HL-60/S4 treated with phorbol 12-myristate 13-acetate at 8.2 ng/mL for 4 days and 3 days (cell line): ENCODE data around the gene DUSP10.

Experiments used
- in situ Hi-C: fragments of 300-500 bp; cut with MboI; formaldehyde crosslinking; loops from 2 replicates; pipeline ENCODE4 v1.15.0; 2022; ENCODE audit warnings: low sequenced_read_pairs

Gene DUSP10

DNA sequence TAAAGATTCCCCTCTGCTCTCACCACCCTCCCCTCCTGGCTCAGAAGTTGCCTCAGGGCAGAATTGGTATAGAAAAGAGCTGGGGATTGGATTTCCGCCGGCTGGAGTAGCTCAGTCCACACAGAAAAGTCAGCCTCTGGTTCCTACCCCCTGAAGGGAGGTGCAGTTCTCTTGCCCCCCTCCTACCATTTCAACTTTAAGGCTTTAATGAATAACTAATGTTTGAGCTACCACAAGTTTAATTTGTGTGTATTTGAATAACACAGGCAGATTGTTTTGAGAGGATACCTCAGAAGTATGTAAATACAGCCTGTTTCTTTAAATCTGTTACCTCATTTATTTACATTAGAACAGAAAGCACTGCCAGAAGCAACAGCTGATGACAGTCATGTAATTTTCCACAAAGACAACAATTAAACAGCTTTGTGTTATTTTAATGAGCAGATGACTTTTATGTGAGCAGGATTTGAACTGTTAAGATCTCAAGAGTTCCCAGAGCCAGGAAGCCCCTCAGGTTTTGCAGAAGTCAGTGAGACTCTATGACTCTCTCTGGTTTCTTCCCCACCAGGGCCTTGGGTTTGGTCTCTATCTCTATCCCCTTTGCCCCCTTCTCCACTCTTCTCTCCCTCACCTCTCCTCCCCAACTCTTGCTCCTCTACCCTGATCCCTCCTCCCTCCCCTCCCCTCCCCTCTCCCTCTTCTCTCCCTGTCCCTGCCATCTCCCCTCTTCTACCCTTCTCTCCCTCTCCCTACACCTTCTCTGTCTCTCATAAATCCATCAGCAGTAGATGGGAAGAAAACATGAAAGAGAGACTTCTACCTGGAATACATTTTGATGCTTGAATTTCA lies 26.3 kb downstream of the DUSP10 start:
- in situ Hi-C loops, result no loop called here

DNA sequence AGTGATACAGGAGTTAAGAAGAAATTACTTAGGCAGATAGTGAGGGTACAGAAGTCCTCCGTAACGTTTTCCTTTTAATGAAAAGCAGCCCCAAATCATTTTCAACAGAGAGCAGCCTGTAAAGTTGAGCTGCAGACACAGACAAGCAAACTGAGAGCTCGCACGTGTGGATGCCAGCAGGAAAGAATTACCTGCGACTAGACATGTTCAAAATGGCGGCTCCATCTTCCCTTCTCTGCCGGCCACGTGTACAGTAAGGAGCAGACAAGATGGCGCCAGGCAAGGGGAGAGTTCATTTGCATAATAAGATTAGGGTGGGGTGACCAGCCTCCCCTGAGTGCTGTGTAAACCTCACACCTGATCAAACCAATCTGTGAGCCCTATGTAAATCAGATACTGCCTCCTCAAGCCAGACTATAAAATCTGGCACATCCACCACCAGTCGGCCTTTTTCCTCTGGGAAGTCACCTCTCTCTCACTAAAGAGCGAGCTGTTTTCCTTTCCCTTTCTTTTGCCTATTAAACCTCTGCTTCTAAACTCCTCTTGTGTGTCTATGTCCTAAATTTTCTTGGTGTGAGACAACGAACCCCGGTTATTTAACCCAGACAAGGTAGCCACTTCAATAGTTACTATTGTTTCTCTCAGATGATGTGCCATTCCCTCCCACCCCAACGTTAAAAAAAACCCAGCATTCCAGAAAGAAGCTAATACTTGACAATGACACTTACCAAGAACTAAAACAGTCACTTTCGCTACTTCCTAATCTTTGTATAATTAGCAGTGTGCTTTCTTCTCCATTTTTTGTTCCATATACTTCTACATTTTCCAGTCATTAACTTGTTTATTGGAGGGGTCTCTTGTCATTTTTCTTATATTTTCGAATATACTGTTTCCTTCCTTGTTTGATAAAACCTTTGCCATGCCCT lies 27.4 kb downstream of the DUSP10 start:
- in situ Hi-C loops, result no loop called here

DNA sequence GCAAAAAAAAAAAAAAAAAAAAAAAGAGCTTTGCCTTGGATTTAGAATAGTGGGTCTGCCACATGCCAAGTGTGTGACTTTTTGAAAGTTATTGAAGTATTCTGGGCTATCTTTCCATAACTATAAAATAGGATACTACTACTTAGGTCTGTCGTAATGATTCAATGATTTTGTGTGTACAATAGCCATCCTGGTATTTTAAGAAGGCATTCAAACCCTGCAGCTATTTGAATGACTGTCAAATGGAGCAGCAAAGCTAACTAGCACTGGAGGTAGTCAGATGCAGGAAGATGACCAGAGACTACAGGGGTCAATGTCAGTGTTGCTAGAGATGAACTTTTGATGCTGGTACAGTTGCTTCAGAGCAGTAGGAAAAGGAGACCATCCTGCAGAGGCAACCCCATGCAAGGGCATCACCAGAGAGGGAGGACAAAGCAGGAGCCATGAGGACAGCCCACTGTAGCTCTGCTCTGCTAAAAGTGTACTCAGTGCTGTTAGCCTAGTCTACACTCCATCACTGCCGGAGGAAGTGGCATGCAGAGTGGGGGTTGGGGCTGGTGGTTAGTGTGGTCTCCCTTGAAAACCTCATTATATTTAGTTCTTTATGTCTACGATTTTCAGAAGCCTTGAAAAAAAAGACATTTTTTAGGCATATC lies 29.0 kb downstream of the DUSP10 start:
- in situ Hi-C loops, result no loop called here

DNA sequence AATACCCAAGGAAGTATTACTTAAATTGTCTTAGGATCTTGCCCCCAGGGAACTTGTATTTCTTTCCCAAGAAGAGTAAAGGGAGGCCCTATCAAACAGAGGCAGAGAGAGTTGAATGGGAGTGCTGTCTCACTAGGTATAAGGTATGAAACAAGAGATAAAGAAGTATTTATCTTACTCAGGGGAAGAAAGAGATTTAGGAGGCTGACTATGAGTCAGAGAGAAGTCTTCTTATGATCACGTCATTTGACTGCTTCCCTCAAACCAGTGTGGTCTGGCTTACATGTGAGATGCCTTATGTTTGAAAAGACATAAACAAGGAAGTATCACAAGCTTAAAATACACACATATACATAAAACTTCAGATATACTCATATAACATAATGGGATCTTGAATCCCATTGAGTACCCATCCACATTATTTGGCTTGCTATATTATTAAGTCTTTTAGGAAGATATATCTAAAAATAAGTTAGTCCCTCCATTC lies 29.6 kb downstream of the DUSP10 start:
- in situ Hi-C loops, result no loop called here

DNA sequence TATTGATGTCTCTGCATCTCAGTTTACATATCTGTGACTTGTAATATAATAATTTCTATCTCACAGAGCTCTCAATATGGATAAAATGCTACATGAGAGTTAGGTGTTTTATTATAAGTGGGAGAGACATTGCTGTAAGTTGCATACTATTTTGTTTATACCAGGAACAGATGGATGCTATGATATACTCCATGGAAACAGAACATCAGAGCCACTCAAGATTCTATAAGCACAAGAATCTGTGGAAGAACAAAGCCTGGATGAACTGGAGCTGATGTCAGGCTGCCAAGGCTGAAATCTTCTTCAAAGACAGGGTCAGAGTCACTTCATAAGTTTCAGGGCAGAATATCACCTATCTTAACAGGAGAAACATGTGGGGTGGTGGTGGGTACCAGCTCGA lies 30.2 kb downstream of the DUSP10 start:
- in situ Hi-C loops, result no loop called here

DNA sequence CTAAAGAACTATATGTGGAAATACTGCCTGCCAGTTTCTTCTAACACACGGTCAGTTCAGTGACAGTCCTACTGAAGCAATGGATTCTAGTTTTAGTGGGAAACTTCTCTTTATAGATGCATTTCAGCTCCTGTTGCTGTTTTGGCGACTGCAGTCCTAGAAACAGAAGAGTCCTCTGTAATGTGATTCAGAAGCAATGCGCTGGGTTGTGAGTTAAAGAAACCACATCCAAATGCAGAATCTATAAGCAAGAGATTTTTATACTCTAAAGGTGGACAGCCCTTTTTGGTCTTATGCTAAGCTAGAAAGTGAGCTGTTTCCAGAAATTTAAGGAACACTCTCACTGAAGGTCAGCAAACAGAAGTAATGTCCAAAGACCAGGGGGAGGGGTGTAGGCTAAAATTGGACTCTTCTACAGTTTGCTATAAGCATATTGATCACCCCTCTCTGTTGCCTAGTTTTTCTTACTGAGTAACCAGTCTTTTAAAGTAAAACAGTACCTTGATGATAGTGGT lies 30.8 kb downstream of the DUSP10 start:
- in situ Hi-C loops, result no loop called here

DNA sequence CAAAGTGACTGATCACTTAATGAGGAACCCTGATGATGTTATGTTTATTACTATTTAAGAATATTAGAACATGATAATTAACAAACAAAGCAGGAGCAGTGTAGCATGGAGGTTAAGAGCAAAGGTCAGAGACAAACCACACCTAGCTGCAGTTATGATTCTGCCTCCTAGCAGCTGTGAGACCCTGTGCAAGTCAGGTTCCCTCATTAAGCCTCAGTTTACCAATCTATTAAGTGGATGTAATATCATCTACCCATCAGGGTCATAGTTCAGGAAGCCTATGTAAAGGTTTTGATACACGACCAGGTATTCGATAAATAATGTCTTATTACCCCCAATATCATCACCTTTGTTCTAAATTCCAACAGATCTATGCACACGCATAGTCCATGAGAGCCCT lies 32.0 kb downstream of the DUSP10 start:
- in situ Hi-C loops, result no loop called here

DNA sequence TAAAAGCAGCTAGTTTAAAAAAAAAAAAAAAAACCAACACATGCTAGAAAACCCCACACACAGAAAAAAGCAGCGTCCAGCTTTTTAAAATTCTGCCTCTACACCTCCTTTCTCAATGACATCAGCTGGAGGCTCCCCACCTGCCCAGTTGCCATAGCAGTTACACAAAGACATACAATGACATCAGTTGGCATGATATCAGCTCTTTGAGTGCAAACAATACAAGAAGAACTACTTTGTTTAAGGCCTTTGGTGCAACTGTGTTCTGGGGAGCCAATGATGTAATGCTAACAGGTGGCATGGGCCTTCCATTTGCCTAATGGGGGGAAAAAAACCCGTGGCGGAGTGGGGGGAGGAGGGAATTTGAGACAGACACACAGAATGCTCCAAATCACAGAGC lies 32.9 kb downstream of the DUSP10 start:
- in situ Hi-C loops, result no loop called here

DNA sequence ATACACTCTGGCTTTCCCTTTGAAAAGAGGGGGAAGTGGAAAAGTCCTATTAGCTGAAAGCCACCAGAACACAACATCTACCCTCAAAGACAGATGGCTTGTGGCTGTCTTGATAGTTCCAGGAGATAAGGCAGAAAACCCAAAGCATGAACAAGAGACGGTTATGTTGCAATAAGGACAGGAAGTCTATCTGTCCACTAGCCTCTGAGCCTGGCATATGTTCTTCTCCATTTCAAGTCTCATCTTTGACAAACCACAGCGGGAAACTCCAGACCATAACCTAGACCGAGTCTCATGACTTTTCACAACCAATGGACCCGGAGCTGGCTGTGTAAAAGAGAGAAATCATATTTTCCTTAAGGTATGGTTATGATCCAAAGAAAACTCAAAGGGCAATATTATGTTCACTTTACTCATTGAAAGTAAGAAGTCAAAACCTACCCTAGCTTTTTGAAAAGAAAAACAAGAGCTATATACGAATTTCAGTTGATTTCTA lies 33.8 kb downstream of the DUSP10 start:
- in situ Hi-C loops, result no loop called here

DNA sequence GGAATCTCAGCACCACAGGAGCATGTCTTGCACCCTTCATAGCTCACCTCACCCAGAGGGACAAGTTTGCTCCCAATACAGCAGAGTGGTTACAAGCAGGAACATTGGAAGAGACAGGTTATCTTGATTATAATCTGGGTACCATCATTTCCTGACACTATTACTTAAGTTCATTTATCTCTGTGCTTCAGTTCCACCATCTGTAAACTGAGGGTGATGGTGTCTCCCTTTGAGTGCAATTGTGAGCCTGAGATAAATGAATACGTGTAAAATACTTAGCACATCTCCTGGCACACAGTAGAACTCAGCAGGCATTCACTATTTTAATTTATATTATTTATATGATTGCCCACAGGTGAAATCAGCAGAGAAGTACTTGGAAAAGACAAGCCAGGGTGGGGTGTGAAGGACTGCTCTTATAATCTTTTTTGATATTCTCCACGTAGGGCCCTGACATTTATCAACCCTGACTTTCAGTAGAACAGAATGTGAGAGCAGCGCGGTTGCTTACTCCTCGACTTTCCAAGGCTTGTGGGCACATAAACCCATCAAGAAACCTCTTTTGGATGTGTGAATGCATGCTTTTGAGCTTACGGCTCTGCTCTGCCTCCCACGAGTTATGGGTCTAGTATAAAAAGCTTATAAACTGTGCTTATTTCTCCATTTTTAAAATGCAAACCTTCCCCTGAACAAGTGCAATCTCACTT lies 34.9 kb downstream of the DUSP10 start:
- in situ Hi-C loops, result no loop called here

DNA sequence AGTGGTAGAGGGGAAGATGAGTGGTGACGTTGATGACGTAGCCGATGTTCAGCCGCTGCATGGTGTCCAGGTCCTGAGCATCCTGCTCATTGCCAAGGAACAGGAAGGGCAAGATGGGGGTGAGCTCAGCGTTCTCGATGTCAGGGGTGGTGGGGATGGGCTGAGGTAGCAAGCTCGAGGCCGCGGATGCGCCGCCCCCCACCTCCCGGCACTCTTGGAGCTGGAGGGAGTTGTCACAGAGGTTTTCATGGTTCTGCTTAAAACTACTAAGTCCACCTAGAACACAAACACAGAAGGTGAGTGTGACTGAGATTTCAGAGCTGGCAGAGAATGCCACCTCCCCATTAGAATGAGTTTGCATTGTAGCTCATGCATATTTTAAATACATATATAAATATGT lies 35.7 kb downstream of the DUSP10 start:
- in situ Hi-C loops, result no loop called here

DNA sequence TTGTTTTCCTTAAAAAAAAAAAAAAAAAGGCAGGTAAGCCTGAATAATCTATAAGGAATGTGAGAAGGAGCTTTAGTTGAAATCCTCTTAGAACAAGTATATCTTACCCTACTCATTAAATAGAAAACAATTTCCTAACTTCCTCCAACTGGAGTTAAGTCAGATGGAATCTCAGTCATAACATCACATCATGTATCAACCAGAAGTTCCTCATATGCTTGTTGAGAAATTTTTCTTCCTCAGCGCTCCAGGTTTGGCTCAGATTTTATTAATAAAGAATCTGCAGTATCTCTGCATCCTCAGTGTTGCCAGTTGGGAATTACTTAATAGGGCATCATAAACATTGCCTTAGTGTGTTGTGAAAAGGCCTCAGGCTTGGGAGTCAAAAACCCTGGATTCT lies 37.6 kb downstream of the DUSP10 start:
- in situ Hi-C loops, result no loop called here

DNA sequence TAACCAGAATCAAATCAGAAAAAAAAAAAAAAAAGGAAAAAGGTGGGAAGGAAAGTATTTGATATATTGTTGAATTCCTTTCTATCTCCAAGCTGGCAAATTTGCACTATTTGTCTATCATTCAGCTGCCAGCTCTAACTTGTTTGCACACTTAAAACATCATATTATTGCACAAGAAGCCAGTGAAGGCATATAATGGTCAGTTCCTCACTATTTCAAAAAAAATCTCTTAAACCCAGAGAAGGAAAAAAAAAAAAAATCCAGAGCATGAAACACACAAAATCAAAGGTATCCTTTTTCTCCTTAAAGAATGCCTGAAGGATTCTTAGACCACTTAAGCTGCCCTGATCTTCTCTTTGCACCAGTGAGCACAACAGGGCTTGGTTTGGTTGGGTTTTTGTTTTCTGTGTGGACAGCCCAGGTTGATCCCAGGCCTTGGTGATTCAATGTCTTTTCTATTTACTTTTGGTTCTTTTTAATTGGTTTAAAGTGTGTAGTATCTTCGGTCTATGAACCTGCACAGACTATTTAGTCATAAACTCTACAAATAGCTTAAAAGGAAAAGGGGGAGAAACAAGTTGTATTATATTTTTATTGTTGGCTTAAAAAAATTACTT lies 40.2 kb downstream of the DUSP10 start:
- in situ Hi-C loops, result no loop called here

DNA sequence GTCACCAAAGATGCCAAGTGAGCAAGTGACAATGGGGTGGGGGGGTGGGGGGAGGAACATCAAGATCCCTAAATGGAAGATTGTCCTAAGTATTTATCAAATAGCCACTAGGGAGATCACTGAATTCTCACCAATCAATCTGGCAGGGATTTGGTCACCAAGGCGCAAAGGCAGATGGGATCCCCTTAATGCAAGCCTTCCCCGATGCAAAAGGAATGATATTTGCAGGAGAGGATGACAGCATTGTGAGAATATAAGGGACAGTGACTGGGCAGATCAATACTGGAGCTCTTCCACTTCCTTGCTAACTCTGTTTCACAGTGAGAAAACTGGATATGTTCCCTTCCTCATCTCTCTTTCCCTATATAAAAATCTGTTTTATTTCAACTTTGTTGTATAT lies 40.9 kb downstream of the DUSP10 start:
- in situ Hi-C loops, result no loop called here

DNA sequence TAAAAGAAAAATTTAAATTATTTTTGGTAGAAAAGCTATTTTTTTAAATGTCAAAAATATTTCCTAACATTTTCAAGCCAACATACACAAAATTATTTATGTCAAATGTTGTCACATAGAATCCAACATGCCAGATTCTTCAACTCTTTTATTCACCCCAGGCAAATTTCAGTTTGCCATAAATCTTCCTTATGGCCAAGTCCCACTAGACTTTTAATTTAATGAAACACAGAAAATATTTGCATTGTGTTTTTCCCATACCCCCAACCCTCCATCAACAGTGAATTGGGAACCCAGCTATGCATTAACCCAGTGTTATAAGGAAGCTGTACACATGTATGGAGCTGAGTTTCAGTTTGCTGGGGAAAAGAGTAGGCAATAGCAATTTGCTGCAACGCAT lies 41.4 kb downstream of the DUSP10 start:
- in situ Hi-C loops, result no loop called here

DNA sequence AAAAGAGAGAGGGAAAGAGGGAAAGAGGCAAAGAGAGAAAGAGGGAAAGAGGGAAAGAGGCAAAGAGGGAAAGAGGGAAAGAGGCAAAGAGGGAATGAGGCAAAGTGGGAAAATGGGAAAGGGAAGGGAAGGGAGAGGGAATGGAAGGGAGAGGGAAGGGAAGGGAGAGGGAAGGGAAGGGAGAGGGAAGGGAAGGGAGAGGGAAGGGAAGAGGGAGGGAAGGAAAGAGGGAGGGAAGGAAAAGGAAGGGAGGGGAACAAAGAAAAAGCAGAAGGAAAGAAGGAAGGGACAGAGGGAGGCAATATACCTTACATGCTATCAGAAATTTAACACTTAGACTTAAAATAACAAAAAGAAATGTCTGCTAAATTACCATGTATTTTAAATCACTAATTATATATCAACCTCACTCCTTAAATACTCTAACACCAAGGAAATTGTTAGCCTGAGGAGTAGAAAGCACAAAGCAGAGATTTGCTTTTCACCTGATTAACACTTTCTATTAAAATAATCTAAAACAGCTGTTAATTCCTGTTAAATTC lies 41.8 kb downstream of the DUSP10 start:
- in situ Hi-C loops, result no loop called here

DNA sequence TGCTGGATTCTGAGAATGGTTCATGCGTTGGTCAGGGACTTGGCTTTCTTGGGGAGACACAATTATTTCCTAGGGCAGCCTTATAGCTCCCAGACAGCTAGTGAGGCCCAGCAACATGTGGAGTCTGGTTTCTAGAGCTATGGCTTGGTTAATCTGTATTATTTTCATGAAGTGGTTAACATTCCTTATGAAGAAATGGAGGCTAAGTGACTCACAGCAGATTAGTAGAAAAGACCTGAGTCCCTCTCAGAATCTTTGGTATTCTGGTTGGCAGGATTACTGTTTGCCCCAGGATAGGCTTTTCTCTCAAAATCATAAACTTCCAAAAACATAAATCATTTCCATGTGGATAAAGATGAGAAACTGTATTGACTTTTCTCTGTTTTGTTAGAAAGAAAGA lies 42.3 kb downstream of the DUSP10 start:
- in situ Hi-C loops, result no loop called here

DNA sequence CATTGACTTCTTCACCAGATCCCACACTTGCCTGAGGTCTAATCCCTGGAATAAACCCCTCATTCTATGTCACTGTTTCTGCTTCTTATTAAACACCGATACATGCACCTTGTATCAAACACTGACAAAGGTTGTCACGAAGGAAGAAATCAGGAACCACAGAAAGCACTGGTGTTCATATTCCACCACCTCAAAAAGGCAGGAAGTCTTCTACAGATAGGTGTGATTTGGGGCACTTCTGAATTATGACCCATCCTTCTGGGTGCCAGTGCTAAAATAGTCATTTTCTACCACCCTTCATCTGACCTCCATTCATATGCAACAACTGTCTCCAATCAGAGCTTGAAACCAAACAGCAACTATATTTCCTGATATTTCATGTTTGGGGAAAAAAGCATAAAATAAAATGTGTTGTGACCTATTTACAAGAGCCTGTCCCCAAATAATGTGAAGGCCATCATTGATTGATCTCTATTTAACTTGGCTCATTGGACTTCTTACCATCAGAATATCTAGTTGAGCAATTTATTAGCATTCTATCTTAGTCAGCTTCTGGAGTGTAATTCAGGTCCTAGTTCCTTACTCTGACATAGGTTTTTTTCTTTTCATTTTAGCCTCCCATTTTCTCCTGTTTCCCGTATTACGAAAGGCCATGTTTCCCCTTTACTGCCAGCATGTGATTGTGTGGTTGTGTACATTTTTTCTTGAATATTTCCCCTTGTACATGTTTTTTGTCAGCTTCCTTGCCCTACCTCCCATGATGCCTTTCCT lies 43.1 kb downstream of the DUSP10 start:
- in situ Hi-C loops, result no loop called here

DNA sequence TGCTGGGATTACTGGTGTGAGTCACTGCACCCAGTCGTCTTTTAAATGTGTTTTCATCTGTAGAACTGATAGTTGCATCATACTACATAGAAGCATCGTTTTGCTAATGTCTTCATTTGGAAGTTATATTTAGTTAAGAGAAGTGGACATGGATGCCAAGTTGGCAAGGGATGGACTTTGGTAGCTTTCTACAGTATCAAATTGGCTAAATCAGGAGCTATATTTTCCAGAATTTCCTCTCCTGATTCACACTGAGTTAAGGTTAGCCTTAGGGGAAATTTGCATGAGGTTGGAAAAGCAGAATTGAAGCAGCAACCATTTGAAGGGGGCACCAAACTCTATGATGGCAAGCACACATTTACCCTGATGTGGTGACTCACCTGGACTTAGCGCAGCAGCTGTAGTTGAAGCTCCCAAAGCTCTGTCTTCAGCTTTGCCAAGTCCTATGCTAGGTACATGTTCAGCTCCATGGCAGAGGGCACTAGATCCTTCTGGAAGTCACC lies 43.9 kb downstream of the DUSP10 start:
- in situ Hi-C loops, result no loop called here
